OCI-LY1 (cell line): ENCODE data around the gene GALNTL6.

Experiments used
- EZH2 ChIP-seq: fragments of 200-600 bp; sonication (generic), shearing (Covaris generic); IDR thresholded peaks from 2 replicates; pipeline ENCODE4 v1.8.0; 2017; ENCODE audit warnings: borderline replicate concordance, mixed run types, mild to moderate bottlenecking, antibody characterized with exemption, low read length, moderate library complexity, mixed read lengths
- TF ChIP-seq, protein P1 (sequence below): fragments of 200-600 bp; sonication (generic), shearing (Covaris generic); IDR thresholded peaks from 2 replicates; pipeline ENCODE4 v1.5.1; 2017; ENCODE audit warnings: mild to moderate bottlenecking, antibody characterized with exemption, low read length, moderate library complexity, mixed read lengths

- TF ChIP-seq, protein P1, sequence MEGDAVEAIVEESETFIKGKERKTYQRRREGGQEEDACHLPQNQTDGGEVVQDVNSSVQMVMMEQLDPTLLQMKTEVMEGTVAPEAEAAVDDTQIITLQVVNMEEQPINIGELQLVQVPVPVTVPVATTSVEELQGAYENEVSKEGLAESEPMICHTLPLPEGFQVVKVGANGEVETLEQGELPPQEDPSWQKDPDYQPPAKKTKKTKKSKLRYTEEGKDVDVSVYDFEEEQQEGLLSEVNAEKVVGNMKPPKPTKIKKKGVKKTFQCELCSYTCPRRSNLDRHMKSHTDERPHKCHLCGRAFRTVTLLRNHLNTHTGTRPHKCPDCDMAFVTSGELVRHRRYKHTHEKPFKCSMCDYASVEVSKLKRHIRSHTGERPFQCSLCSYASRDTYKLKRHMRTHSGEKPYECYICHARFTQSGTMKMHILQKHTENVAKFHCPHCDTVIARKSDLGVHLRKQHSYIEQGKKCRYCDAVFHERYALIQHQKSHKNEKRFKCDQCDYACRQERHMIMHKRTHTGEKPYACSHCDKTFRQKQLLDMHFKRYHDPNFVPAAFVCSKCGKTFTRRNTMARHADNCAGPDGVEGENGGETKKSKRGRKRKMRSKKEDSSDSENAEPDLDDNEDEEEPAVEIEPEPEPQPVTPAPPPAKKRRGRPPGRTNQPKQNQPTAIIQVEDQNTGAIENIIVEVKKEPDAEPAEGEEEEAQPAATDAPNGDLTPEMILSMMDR, result no peak
- TF ChIP-seq EZH2, result no peak
Measured at GRCh38 chr4:172989984-172990820, 1177.0 kb downstream of the GALNTL6 start.
